Muscle of arm (tissue), 12 donors: Measurements from ENCODE around the gene KLHDC8A. TPM values are rescaled to one million over a fixed set of nuclear protein-coding genes. Genes with fewer than 3 reads are reported as not detected.

Source experiments
- DNase-seq: peaks from one replicate; pipeline ENCODE4 v3.0.0-alpha.2; 2013
- polyA plus RNA-seq, 12 donors: library from polyadenylated mRNA; unstranded; fragments of 120-200 nt; gene quantifications; one replicate each; pipeline ENCODE4 v1.2.1, GENCODE V29; 2013; ENCODE audit not compliant: insufficient read length in 12 of 12

The KLHDC8A gene
- polyA plus RNA-seq, 12 donors = 0.17 to 1.0 (median 0.38) TPM; not detected in 2

DNA sequence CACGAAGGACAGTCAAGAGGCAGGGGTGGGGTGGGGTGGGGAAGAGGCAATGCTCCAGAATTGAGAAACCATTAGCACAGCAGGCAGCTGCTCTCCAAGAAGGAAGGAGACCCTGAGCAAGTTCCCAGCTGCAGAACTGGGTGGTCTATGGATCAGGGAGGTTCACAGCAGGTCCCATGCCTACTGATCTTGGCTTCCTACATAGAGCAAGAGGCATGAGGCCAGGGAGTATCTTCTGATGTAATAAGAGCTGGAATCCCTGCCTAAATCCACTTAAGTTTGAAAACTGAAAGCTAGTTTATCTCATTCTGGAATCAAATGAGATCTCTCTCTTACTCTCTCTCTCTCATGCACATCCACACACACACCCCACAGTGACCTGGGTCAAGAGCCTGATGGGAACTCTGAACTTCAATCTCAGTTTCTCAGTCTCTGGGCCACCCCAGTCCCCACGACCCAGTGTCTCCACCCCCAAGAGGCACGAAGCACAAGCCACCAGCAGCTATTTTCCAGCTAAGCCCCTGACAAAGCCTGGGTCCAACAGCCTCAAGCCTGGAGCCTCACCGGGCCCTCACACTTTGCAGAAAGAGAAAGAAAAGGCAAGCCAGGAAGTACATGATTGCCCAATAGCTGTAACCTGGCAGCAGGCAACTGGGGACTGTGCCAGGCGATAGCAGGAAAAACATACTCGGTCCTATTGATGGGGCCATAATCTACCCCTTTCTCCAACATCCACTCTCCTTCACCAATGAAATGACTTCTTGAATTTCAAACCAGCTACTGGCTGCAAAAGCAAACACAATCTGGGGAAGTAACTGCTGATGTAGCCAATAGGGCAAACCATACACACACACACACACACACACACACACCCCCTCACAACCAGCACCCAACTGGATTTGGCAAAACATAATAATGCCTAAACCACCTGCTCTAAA lies 37.4 kb downstream of the KLHDC8A start:
- no peak for DNase-seq

DNA sequence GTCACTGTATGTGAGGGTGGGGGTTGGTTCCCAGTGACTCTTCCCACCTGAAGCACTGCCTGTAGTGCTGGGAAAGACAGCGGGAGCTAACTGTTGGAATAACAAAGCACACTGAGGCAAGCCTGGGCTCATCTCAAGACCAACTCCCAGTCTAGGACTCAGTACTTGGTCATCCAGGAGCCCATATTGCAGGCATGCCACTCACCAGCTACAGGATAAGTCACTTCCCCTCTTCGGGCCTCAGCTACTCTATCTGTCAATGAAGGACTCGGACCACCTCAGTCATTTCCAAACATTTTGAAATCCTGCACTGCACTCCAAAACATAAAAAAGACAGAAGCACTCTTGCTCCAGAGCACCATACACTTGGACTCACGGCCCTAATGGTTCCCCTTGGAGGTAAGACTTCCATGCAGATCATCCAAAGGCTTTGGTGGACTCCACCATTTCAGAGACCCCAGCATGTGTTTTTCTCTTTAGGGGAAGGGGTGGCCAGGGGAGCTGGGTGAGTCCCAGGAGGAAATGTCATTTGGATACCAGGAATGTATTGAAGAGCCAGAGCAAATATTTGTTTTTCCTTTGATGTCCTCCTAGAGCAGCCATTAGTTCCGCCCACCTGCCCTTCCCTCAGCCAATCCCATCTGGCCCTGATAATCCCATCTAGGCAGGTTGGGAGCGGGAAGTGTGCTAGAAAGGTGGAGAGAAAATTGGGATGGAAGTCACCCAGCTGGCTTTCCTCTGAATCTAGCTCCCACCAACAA lies 38.3 kb downstream of the KLHDC8A start:
- no peak for DNase-seq

DNA sequence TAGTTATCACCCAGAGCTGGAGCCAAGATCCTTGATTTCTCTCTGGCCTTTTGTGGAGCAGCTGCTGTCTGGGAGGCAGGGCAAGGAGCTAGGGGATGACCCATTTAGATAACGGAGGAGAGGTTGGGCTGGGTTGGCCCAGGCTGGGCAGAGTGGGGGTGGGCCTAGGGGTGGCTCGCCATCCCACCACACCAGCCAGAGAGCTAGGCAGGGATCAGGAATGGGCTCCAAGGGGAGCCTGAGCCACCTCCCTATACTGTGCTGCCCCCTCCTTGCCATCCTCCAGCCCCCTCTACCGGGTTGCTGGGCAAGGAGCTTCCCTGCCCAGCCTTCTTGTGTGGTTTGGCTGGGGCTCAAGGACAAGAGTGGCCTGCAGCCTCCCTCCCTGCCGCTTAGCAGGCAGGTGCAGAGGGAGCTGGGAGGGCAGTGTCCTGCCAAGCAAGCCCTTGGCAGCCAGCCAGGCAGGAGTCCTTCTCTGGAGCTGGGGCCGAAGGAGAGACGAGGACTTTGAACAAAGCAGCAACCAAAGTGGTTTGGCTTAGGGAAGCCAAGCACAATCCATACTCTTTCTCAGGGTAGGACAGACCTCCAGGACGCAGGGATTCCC lies 39.3 kb downstream of the KLHDC8A start:
- DNase-seq = no peak

DNA sequence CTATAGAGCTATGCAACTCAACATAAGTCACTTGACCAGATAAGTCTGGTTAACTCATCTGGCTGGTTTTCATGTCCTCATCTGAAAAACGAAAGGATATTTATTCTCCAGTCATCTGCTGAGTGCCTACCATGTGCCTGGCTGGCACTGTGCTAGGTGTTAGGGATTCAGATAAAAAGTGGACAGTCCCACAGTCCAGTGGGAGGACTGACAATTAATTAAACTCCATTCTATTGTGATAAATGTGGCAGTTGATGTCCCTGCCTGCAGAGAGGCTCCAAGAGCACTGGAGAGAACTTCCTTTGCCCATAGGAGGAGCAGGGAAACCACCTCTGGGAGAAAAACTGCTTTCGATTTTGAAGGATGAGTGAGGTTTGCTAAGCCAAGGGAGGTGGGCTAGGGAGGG lies 40.6 kb downstream of the KLHDC8A start:
- DNase-seq = no peak

DNA sequence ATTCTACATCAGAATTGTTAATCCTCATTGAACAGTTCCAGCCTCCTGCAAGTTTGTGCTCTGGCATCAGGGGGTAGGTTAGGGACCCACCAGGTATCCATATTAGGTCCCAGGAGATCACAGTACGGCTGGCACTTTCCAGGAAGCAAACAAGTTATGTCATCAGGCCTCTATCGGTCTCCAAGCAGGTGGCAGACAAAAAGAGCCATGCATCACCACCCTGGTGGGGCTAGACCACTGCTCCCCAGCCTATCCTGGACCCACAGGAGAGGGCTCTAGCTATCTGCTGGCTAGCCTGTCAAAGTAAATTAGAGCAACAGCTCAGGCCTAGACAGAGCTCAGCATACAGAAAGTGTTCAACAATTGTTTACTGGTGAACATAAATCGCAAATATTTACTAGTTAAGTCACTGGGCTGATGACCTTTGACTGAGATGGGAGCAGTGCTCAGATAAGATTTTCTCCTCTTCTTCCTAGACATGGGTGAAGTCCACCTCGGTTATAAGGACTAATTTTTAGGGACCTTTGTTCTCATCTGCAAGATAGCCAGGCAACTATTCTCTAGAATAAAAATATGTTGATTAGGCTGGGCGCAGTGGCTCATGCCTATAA lies 41.6 kb downstream of the KLHDC8A start:
- no peak for DNase-seq

DNA sequence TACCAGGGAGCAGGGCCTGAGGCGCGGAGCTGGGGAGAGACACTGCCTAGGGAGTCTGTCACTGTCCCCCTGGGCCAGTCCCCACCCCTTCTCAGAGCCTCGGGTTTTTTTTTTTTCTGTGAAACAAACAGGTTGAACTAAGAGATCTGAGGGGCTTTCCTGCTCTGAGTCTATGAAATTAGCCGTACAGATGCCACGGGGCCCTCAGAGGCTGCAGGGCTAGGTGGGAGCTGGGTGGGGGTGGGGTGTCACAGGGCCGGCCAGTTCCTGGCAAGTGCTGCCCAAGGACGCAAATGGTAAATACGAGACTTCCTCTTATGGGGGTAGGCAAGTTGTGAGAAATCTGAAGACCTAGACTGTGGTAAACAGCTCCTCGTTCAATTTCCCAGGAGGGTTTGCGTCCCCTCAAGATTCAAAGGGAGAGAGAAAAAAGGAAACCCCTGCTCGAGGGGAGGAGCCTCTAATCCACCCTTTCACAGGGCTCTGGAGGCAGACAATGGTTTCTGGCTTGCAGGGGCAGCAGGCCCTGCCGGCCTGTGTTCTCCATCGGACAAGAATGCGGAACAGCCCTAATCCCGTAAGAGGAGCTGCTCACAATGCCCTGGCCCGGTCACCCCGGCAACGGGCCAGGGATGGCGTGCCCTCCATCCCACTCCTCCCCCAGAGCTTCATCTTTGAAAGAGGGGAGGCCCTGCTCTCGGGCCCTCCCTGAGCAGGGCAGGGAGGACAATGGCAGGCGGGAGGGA lies 43.0 kb downstream of the KLHDC8A start:
- DNase-seq = peak; percentile 38

DNA sequence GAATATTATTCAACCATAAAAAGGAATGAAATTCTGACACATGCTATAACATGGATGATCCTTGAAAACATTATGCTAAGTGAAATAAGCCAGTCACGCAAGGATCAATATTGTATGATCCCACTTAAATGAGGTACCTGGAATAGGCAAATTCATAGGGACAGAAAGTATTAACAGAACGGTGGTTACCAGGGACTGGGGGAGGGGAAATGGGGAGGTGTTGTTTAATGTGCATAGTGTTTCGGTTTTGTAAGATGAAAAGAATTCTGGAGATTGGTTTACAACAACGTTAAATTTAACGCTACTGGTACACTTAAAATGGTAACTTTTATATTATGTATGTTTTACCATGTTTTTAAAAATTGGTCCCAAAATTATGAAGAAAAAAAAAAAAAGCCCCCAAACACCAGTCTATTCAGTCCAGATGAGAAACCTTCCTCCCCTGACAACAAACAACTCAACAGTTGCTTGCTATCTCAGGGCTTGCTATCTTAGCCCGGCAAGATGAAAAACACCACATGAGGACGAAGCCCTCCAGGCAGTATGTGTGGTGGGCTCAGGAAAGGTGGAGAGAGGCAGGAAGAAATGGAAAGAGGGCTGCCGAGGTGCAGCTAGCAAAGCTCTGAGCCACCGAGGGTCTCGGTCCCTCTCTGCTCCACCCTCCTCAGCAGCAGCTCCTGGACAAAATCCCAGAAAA lies 43.7 kb downstream of the KLHDC8A start:
- DNase-seq = no peak

DNA sequence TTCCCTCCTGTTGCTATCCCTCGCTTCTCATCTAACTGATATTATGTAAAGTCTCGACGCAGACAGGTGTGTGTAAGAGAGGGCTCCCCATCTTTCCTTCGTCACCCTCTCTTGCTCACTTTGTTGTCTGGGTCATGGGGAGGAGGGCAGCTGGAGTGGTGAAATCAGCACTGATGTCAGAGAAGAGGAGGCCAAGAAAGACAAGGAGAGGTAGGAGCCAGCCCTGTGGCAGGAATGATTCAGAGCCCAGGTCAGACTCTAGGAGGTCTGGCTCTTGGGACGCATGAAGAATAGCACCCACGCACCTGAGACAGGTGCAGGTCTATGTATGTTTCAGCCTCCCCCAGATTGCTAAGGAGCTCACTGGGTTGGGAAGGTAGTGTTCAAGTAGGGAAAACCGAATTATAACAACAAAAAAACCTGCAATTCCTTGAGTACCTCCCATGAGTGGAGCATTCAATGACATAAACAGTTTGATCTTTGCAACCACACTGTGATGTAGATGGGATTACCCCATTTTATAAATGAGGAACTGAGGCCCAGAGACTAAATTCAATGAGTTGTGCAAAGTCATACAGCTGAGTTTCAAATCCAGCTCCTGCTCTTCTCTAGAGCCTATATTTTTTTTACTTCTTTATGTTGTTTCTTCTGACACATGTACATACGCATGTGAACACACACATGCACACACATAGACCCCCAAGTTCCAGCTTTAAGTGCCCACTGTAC lies 45.6 kb downstream of the KLHDC8A start:
- no peak for DNase-seq

DNA sequence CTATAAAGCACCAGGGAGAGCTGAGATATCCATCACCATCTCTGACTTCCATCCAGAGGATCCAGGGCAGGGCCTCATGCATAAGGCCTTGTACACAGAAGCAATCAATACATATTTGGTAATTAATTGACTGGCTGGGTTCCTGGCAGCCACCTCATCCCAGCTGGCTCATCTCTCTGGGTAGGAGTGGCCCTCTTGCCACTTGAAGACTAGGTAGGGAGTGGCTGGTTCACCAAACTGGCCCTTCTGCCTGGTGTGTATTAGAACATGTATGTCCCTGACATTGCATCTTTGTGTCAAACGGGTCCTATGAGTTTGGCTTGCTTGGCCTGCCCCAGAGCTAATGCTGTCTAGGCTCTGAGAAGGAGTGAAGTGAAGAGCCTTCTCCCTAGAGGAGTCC lies 47.0 kb downstream of the KLHDC8A start:
- no peak for DNase-seq

DNA sequence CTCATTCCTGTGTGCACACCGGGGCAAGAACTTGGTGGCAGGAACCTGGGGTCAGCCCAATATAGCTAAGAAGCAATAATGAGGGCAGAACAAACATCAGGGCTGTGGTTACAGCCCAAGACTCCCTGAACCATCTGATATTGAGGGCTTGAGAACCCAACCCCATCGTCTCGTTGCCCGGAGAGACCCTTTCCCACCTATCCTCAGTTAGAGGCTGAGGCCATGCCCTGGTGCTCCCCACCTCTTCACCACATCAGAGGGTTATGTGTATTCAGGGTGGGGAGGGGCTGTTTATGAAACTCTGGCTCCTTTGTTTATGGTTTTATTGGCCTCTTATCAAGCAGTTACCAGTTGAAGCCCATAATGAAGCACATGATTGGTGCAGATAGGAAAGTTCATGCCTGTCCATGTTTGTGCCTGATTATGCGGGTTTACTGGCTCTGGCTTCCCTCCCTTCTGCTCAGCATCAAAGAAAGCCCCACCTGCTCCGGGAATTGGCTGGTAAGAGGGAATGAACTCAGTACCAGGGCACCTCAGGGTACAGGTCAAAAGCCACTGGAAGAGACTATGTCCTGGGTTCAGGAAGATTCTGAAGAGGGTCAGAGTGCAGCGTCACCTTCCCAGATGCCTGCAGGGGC lies 49.7 kb downstream of the KLHDC8A start:
- DNase-seq = no peak

DNA sequence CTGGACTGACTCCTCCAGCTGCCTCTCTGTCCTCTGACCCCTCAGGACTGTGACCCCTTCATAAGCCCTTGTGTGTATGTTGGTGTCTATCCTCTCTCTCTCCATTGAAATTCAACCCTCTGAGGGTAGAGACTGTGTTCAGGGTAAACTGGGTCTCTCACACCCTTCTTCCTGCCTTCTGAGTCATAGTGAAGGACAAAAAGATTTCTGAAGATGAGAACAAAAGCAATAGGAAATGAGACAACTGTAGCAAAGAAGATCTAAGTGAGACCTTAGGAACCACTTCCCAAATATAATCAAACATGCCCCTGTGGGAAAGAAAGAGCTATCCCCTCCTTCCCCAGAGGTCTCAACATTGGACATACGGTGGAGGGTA lies 52.0 kb downstream of the KLHDC8A start:
- DNase-seq = no peak

DNA sequence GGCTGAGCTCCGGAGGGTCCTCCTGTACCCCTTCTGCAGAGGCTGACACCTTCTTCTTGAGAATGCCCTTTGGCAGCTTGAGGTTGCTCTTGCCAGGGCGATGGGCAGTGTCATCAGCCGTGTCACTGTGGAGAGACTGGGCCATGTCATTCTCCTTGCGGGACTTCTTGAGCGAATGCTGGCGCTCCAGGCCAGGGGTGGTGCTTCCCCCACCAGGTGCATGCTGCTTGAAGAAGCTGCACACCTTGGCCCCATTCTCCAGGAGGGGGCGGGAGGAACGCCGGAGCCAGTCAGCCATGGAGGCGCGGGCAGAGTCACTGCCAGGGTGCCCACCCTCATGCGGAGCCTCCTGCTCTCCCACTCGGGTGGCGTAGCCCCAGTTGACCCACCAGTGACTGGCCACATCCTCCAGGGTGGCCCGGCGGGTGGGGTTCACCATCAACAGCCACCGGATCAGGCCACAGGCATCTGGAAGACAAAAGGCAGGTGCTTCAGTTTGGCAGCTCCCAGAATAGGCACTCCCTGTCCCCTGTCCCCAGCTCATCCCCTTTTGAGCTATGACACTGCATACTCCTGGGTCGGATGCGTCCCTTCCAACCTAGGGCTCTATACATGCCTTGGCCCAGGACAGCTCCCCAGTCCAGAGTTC lies 52.6 kb downstream of the KLHDC8A start:
- no peak for DNase-seq

DNA sequence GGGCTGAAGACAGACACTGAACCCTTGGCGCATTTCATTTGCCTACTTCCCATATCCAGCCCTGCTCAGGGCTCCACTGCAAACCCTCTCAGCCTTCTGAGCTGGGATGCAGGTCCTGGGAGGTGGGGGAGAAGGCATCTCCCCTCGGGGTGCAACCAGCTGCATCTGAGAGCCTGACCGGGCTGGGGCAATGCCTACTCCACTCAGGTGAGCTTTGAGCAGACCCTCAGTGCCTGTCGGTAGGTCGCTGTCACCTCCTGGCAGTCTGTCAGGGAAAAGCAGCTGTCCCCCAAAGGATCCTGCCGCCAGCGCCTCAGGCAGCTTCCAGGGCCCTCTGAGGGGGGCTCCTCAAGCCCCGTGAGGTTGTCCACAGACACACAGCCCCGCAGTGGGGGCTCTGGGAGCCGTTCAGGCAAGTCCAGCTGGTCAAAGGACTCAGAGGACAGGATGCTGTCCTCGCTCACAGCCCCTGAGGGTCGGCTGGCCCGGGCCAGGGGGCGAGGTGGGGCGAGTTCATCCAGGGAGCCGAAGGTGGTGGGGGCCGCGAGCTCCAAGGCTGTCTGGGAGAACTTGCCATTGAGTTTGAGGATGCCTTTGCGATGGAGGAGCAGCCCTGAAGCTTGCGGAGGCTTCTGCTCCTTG lies 53.4 kb downstream of the KLHDC8A start:
- DNase-seq = no peak

DNA sequence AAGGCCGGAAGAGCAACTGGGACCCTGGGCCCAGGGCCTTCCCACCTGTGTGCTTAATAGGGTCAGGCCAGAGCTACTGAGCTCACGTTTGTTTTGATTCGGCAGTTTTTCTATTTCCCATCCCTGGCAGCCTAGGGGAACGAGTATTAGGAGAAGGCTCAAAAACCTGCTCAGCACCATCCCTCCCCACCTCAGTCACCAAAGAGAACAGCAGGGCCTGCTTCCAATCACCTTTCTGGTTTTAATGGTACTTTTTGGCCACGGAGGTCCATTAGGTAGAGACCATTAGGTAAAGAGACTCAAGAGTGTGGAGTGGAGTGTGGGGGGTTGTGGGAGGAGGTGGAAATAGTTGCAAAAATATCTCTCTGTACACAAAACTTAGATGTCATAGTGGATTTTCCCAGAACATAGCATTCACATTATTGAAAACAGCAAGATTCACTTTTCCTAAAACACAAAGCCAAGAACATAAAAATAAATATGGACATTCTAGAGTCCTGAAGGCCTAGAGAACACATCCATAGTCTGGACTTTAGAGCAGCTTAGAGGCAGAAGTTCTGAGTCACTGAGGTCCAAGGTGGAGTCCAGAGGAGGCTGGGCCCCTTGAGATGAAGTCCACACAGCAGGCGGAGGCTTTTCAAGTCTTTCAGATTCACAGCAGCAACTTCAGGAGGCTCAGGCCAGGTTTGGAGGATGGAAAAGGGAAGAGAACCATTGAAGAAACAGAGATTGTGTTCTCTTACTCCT lies 54.7 kb downstream of the KLHDC8A start:
- DNase-seq = no peak

DNA sequence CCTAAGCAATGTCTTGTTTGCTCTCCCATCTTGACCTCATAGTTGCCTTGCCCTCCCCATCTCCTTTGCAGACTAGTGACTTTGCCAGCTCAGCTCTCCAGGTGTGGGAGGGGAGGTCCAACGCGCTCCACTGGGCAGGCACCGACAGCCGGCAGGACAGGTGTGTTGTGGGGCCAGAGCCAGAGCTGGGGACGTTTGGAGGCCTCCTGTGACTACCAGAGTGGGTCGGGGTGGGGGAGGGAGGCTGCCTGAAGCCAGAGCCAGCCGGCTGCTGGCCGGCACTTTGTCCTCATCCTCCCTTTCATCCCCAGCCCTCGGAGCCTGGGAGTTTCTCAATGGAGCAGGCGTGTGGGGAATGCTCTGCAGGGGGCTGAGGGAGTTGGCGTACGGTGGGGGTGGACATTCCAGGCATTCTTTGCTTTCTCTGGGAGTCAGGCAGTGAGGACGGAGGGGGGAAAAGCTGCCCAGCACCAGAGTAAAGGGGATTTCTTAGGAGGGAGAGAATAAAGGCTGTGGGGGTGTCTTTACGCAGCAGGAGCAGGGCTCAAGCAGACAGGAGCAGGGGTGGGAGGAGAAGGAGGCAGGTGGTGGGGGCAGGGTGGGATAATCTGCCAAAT lies 55.4 kb downstream of the KLHDC8A start:
- no peak for DNase-seq

DNA sequence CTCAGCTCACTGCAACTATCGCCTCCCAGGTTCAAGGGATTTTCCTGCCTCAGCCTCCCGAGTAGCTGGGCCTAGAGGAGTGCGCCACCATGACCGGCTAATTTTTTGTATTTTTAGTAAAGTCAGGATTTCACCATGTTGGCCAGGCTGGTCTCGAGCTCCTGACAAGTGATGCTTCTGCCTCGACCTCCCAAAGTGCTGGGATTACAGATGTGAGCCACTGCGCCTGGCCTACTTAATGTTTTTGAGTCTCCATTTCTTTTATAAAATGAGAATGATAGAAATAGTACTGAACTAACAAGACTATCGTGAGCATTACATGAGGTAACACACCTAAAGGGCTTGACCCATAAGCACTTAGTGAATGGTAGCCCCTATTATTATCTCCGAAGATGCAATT lies 56.6 kb downstream of the KLHDC8A start:
- no peak for DNase-seq
